ENCODE data around the gene CDC42EP1. TPM values are rescaled to one million over a fixed set of nuclear protein-coding genes. Genes with fewer than 3 reads are reported as not detected.
A peak's percentile ranks its signal among the peaks of the same experiment; 100 is the strongest.
"Not testable (repeated sequence)": the region's sequence is repeated elsewhere in the genome, so short reads cannot be mapped to it uniquely, and the experiment has no call there.

The CDC42EP1 gene
- total RNA-seq, 6 experiments from 2014 or later = 88.3 to 104 (median 97.2) TPM

GRCh38 chr22:37607935-37608476 lies 47.7 kb downstream of the CDC42EP1 start:
- no peak for TF ChIP-seq CTCF (IDR thresholded peaks at IDR 0.05)
- Mint-ChIP-seq H3K27me3 (ENCODE audit: insufficient read depth) (peaks cover 9% of the 10 kb centered on the region), H3K36me3 (ENCODE audit: low read depth) (peaks cover 9% of the 10 kb centered on the region; the same call in 1 of the 2 replicates), H3K9me3 (no peaks in the 10 kb centered on the region), H3K4me1 (ENCODE audit: low read depth) (peaks cover 33% of the 10 kb centered on the region), H3K27ac (peak overlapping the region; percentile 98), H3K4me3 (peak overlapping the region; percentile 92)
- DNase-seq = no peak

GRCh38 chr22:37608477-37609239 lies 48.4 kb downstream of the CDC42EP1 start, which contains the start of gene GGA1:
Gene GGA1 (plus strand): TSS chr22:37608834. CDS start chr22:37608861, 27 bp downstream.
- peaks cover 38% of the 10 kb centered on the region for H3K4me1 Mint-ChIP-seq (ENCODE audit: low read depth)
- peaks cover 9% of the 10 kb centered on the region for H3K27me3 Mint-ChIP-seq (ENCODE audit: insufficient read depth)
- no peaks in the 10 kb centered on the region for H3K9me3 Mint-ChIP-seq
- peaks cover 9% of the 10 kb centered on the region; the same call in 1 of the 2 replicates for H3K36me3 Mint-ChIP-seq (ENCODE audit: low read depth)
- peak within 1 kb of the TSS; percentile 96 for H3K4me3 Mint-ChIP-seq
- peak within 1 kb of the TSS; percentile 98 for H3K27ac Mint-ChIP-seq
- peak; percentile 50 for TF ChIP-seq CTCF (IDR thresholded peaks at IDR 0.05)
- DNase-seq = peak; percentile 95

- Mint-ChIP-seq H3K36me3 (ENCODE audit: low read depth) (peaks cover 9% of the 10 kb centered on the region; the same call in 1 of the 2 replicates), H3K4me1 (ENCODE audit: low read depth) (peaks cover 39% of the 10 kb centered on the region), H3K4me3 (peak overlapping the region; percentile 96), H3K27me3 (ENCODE audit: insufficient read depth) (peaks cover 9% of the 10 kb centered on the region), H3K9me3 (no peaks in the 10 kb centered on the region), H3K27ac (peak overlapping the region; percentile 91)
- no peak for TF ChIP-seq CTCF (IDR thresholded peaks at IDR 0.05)
- DNase-seq = no peak
Measured at GRCh38 chr22:37609240-37610152, 49.2 kb downstream of the CDC42EP1 start.

GRCh38 chr22:37610153-37610475 lies 49.8 kb downstream of the CDC42EP1 start:
- H3K27me3 Mint-ChIP-seq (ENCODE audit: insufficient read depth); H3K36me3 Mint-ChIP-seq (ENCODE audit: low read depth); DNase-seq; H3K9me3 Mint-ChIP-seq: not testable (repeated sequence)
- Mint-ChIP-seq H3K4me1 (ENCODE audit: low read depth) (peaks cover 39% of the 10 kb centered on the region), H3K27ac (peak overlapping the region; percentile 91), H3K4me3 (peak overlapping the region; percentile 96)

GRCh38 chr22:37610480-37611129 lies 50.3 kb downstream of the CDC42EP1 start:
- no peaks in the 10 kb centered on the region for H3K9me3 Mint-ChIP-seq
- peak overlapping the region; percentile 91; the same call in 1 of the 2 replicates for H3K27ac Mint-ChIP-seq
- H3K27me3 Mint-ChIP-seq (ENCODE audit: insufficient read depth) = peaks cover 3% of the 10 kb centered on the region
- H3K36me3 Mint-ChIP-seq (ENCODE audit: low read depth) = peaks cover 9% of the 10 kb centered on the region; the same call in 1 of the 2 replicates
- H3K4me3 Mint-ChIP-seq = peak overlapping the region; percentile 96
- peaks cover 39% of the 10 kb centered on the region for H3K4me1 Mint-ChIP-seq (ENCODE audit: low read depth)
- no peak for TF ChIP-seq CTCF (IDR thresholded peaks at IDR 0.05)
- DNase-seq = no peak

Data from HFFc6 (cell line).